OCI-LY1 (cell line): ENCODE measurements around the gene SLC2A13.

ENCODE experiments used
- CTCF ChIP-seq: fragments of 200-600 bp; sonication (generic), shearing (Covaris generic); IDR thresholded peaks from 2 replicates; pipeline ENCODE4 v1.5.1; 2017; ENCODE audit warnings: mild to moderate bottlenecking, antibody characterized with exemption, low read length, moderate library complexity, mixed read lengths
- EZH2 ChIP-seq: fragments of 200-600 bp; sonication (generic), shearing (Covaris generic); IDR thresholded peaks from 2 replicates; pipeline ENCODE4 v1.8.0; 2017; ENCODE audit warnings: borderline replicate concordance, mixed run types, mild to moderate bottlenecking, antibody characterized with exemption, low read length, moderate library complexity, mixed read lengths

GRCh38 chr12:40106202-40106533 lies 287 bp upstream of the SLC2A13 start:
- no peak for TF ChIP-seq CTCF
- no peak for TF ChIP-seq EZH2
